Trophoblast cell (in vitro differentiated cells and primary cell): ENCODE data around the gene PTPRU.

Experiments
- DNase-seq, 2 donors: peaks; one replicate each; pipeline ENCODE4 v3.0.0-alpha.2; 2016
- H2AFZ ChIP-seq: 2 replicates; pipeline ENCODE4 v1.6.1; 2013; ENCODE audit warnings: low read length, moderate library complexity, mild to moderate bottlenecking; ENCODE audit not compliant: insufficient read depth, poor library complexity
- H2AK5ac ChIP-seq: 2 replicates; pipeline ENCODE4 v1.6.1; 2013; ENCODE audit warnings: mild to moderate bottlenecking, low read length
- H2BK120ac ChIP-seq: 2 replicates; pipeline ENCODE4 v1.6.1; 2013; ENCODE audit warnings: low read length, mild to moderate bottlenecking, moderate library complexity; ENCODE audit not compliant: insufficient read depth, poor library complexity
- H2BK12ac ChIP-seq: 2 replicates; pipeline ENCODE4 v1.6.1; 2013; ENCODE audit warnings: mild to moderate bottlenecking, low read length, moderate library complexity
- H2BK5ac ChIP-seq: 2 replicates; pipeline ENCODE4 v1.6.1; 2013; ENCODE audit warnings: low read length, low read depth, moderate library complexity, mild to moderate bottlenecking; ENCODE audit not compliant: poor library complexity
- H3K14ac ChIP-seq: 2 replicates; pipeline ENCODE4 v1.6.1; 2013; ENCODE audit warnings: mild to moderate bottlenecking, low read length
- H3K18ac ChIP-seq: 2 replicates; pipeline ENCODE4 v1.6.1; 2013; ENCODE audit warnings: mild to moderate bottlenecking, low read length
- H3K23ac ChIP-seq: 2 replicates; pipeline ENCODE4 v1.6.1; 2013; ENCODE audit warnings: low read length
- H3K27ac ChIP-seq: 2 replicates; pipeline ENCODE4 v1.5.1; 2013; ENCODE audit warnings: low read depth, mild to moderate bottlenecking, inconsistent platforms, low read length, moderate library complexity
- H3K27me3 ChIP-seq: 2 replicates; pipeline ENCODE4 v1.6.1; 2013; ENCODE audit warnings: inconsistent platforms, mild to moderate bottlenecking, low read length, moderate library complexity; ENCODE audit not compliant: insufficient read depth
- H3K36me3 ChIP-seq, 2 experiments: 1 replicate in 1 of 2; 2 replicates in 1 of 2; pipeline ENCODE4 v1.6.1; 2013; ENCODE audit warnings: low read length in 2 of 2, mild to moderate bottlenecking in 2 of 2, moderate library complexity in 1 of 2; ENCODE audit not compliant: insufficient read depth in 2 of 2, control insufficient read depth in 1 of 2
- H3K4ac ChIP-seq: 2 replicates; pipeline ENCODE4 v1.6.1; 2013; ENCODE audit warnings: low read depth, mild to moderate bottlenecking, low read length, moderate library complexity
- H3K4me1 ChIP-seq, 2 experiments: 1 replicate in 1 of 2; 2 replicates in 1 of 2; pipeline ENCODE4 v1.6.1; 2013; ENCODE audit warnings: low read length in 2 of 2, mild to moderate bottlenecking in 2 of 2, moderate library complexity in 1 of 2; ENCODE audit not compliant: insufficient read depth in 2 of 2, control insufficient read depth in 1 of 2
- H3K4me2 ChIP-seq: 2 replicates; pipeline ENCODE4 v1.6.1; 2013; ENCODE audit warnings: inconsistent platforms, mild to moderate bottlenecking, low read length, moderate library complexity
- H3K4me3 ChIP-seq: 2 replicates; pipeline ENCODE4 v1.5.1; 2013; ENCODE audit warnings: mild to moderate bottlenecking, low read depth, low read length, inconsistent platforms
- H3K79me1 ChIP-seq: one replicate; pipeline ENCODE4 v1.6.1; 2013; ENCODE audit warnings: low read length
- H3K79me2 ChIP-seq: 2 replicates; pipeline ENCODE4 v1.6.1; 2013; ENCODE audit warnings: low read length, mild to moderate bottlenecking; ENCODE audit not compliant: control insufficient read depth, insufficient read depth, poor library complexity
- H3K9ac ChIP-seq: 2 replicates; pipeline ENCODE4 v1.6.1; 2013; ENCODE audit warnings: mild to moderate bottlenecking, low read length
- H3K9me3 ChIP-seq: 2 replicates; pipeline ENCODE4 v1.6.1; 2013; ENCODE audit warnings: low read depth, mild to moderate bottlenecking, control low read depth, inconsistent platforms, low read length; ENCODE audit not compliant: insufficient read depth
- H4K12ac ChIP-seq: 2 replicates; pipeline ENCODE4 v1.6.1; 2013; ENCODE audit warnings: low read depth, mild to moderate bottlenecking, low read length, moderate library complexity
- H4K8ac ChIP-seq: 2 replicates; pipeline ENCODE4 v1.6.1; 2013; ENCODE audit warnings: low read depth, mild to moderate bottlenecking, low read length, moderate library complexity
- H4K91ac ChIP-seq: one replicate; pipeline ENCODE4 v1.6.1; 2013; ENCODE audit warnings: low read depth, mild to moderate bottlenecking, low read length, moderate library complexity
- WGBS: extraction: QIAGEN DNeasy Blood & Tissue Kit; methylation state at CpG from one replicate; pipeline ENCODE4 v1.1.7; 2013; ENCODE audit warnings: missing lambda C conversion rate; ENCODE audit not compliant: insufficient read length, insufficient coverage; ENCODE audit errors: extremely low coverage; 5-methylcytosine and 5-hydroxymethylcytosine counted together

Gene PTPRU

DNA sequence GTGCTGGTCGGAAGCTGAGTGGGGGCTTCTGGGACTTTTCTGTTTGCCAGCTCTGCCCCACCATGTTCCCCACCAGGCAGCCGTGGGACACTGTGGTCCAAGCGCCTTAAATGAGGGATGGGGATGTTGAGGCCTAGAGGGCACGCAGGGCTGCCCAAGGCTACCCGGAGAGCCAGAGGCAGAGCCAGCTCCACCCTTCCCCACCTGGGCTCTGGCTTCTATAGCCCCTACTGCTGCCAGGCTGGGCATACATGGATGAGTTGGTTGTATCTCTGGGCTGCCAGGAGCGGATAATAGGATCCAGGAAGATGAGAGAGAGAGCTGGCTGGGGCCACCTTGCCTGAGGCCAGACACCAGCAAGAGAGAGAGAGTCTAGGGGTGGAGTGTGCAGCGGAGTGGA lies 49.4 kb downstream of the PTPRU start:
- no peak overlapping the region for H3K14ac ChIP-seq
- H3K18ac ChIP-seq = no peak overlapping the region
- H3K4me3 ChIP-seq = no peak overlapping the region
- H3K4ac ChIP-seq = no peak overlapping the region
- H4K12ac ChIP-seq = no peak overlapping the region
- peaks cover 8 to 11% of the 10 kb centered on the region in 2 experiments for H3K4me1 ChIP-seq
- no peak overlapping the region for H3K27ac ChIP-seq
- no peak overlapping the region for H4K91ac ChIP-seq
- no peak overlapping the region for H3K9ac ChIP-seq
- H2AFZ ChIP-seq = no peak overlapping the region
- no peak for DNase-seq
- H2BK12ac ChIP-seq = no peak overlapping the region
- H2BK5ac ChIP-seq = no peak overlapping the region
- H2BK120ac ChIP-seq = no peak overlapping the region
- H3K27me3 ChIP-seq = no peaks in the 10 kb centered on the region
- no peaks in the 10 kb centered on the region for H3K9me3 ChIP-seq
- no peaks in the 10 kb centered on the region for H3K79me2 ChIP-seq
- no peak overlapping the region for H3K4me2 ChIP-seq
- H4K8ac ChIP-seq = no peak overlapping the region
- no peak overlapping the region for H3K23ac ChIP-seq
- peaks cover 6 to 14% of the 10 kb centered on the region in 2 experiments for H3K36me3 ChIP-seq
- H3K79me1 ChIP-seq = peaks cover 6% of the 10 kb centered on the region
- no CpG with 5 or more reads among the region's 7 CpGs for WGBS
- no peak overlapping the region for H2AK5ac ChIP-seq

- Histone ChIP-seq H3K4me1 (peaks cover 8 to 11% of the 10 kb centered on the region in 2 experiments), H2BK120ac (no peak overlapping the region), H2BK5ac (no peak overlapping the region), H3K79me2 (no peaks in the 10 kb centered on the region), H3K4ac (no peak overlapping the region), H3K9ac (no peak overlapping the region), H4K91ac (no peak overlapping the region), H3K23ac (no peak overlapping the region), H3K27ac (no peak overlapping the region), H4K8ac (no peak overlapping the region), H3K36me3 (peaks cover 6 to 17% of the 10 kb centered on the region in 2 experiments), H3K14ac (no peak overlapping the region), H3K27me3 (no peaks in the 10 kb centered on the region), H4K12ac (no peak overlapping the region), H3K9me3 (no peaks in the 10 kb centered on the region), H3K18ac (no peak overlapping the region), H3K4me3 (no peak overlapping the region), H3K4me2 (no peak overlapping the region), H3K79me1 (peaks cover 6% of the 10 kb centered on the region), H2BK12ac (no peak overlapping the region), H2AK5ac (no peak overlapping the region), H2AFZ (no peak overlapping the region)
- WGBS = no CpG with 5 or more reads among the region's 4 CpGs
- no peak for DNase-seq
These were observed 50.0 kb downstream of the PTPRU start for GRCh38 chr1:29286194-29286767.

DNA sequence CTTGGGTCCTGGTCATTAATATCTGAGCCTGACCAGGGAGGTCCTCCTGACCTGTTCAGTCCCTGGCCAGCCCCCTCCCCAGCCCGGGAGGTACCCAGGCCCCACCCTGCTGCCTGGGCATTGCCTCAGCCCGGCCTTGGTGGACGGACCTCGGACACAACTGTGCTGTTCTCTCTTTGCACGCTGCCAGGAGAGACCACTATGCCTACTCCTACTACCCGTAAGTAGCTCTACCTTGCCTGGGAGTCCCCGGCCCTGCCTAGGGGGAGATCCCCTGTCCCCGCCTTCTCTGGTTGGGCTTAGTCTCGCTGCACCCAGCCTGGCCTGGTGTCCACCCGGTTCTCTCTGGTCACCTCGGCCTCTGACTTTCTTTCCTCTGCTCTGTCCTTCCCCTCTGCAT lies 53.2 kb downstream of the PTPRU start:
- Histone ChIP-seq H2AK5ac (no peak overlapping the region), H3K9me3 (no peaks in the 10 kb centered on the region), H3K9ac (no peak overlapping the region), H3K27ac (no peak overlapping the region), H3K14ac (no peak overlapping the region), H3K79me1 (no peaks in the 10 kb centered on the region), H2AFZ (no peak overlapping the region), H3K27me3 (no peaks in the 10 kb centered on the region), H4K91ac (no peak overlapping the region), H3K4me2 (no peak overlapping the region), H3K23ac (no peak overlapping the region), H3K4ac (no peak overlapping the region), H4K8ac (no peak overlapping the region), H3K36me3 (peaks cover 14 to 22% of the 10 kb centered on the region in 2 experiments), H3K18ac (no peak overlapping the region), H4K12ac (no peak overlapping the region), H3K4me3 (no peak overlapping the region), H3K4me1 (peaks cover 0 to 4% of the 10 kb centered on the region in 2 experiments), H2BK120ac (no peak overlapping the region), H3K79me2 (no peaks in the 10 kb centered on the region), H2BK5ac (no peak overlapping the region), H2BK12ac (no peak overlapping the region)
- WGBS = no CpG with 5 or more reads among the region's 11 CpGs
- DNase-seq = no peak

GRCh38 chr1:29290414-29290985 lies 54.2 kb downstream of the PTPRU start:
- H2BK5ac ChIP-seq = no peak overlapping the region
- no peak overlapping the region for H2AFZ ChIP-seq
- H2BK12ac ChIP-seq = no peak overlapping the region
- H3K36me3 ChIP-seq = peaks cover 14% of the 10 kb centered on the region in 2 experiments
- no peak overlapping the region for H4K91ac ChIP-seq
- peaks cover 0 to 4% of the 10 kb centered on the region in 2 experiments for H3K4me1 ChIP-seq
- H3K9me3 ChIP-seq = no peaks in the 10 kb centered on the region
- WGBS = no CpG with 5 or more reads among the region's 12 CpGs
- H3K4ac ChIP-seq = no peak overlapping the region
- no peak overlapping the region for H2BK120ac ChIP-seq
- H3K79me2 ChIP-seq = no peaks in the 10 kb centered on the region
- no peak overlapping the region for H3K18ac ChIP-seq
- H3K27me3 ChIP-seq = no peaks in the 10 kb centered on the region
- no peak overlapping the region for H4K12ac ChIP-seq
- no peak overlapping the region for H3K4me3 ChIP-seq
- no peak overlapping the region for H3K14ac ChIP-seq
- no peak overlapping the region for H4K8ac ChIP-seq
- no peak overlapping the region for H2AK5ac ChIP-seq
- DNase-seq = no peak
- no peak overlapping the region for H3K4me2 ChIP-seq
- no peak overlapping the region for H3K9ac ChIP-seq
- no peak overlapping the region for H3K23ac ChIP-seq
- H3K79me1 ChIP-seq = no peaks in the 10 kb centered on the region
- no peak overlapping the region for H3K27ac ChIP-seq
